SK-N-SH (cell line): ENCODE data around the gene NTM.

Source experiments
- CTCF ChIP-seq: fragments of 200-600 bp; sonication (generic); IDR thresholded peaks from 2 replicates; pipeline ENCODE4 v1.6.1; 2017; ENCODE audit warnings: antibody characterized with exemption, mild to moderate bottlenecking, moderate library complexity
- ELF1 ChIP-seq: IDR thresholded peaks from 2 replicates; pipeline ENCODE4 v1.4.0; 2012
- GABPA ChIP-seq: IDR thresholded peaks from 2 replicates; pipeline ENCODE4 v1.4.0; 2012; ENCODE audit warnings: low read depth, mild to moderate bottlenecking
- POLR2AphosphoS5 ChIP-seq: IDR thresholded peaks from 2 replicates; pipeline ENCODE4 v1.6.1; 2012; ENCODE audit warnings: low read depth, low read length
- TAF1 ChIP-seq: IDR thresholded peaks from 2 replicates; pipeline ENCODE4 v1.6.1; 2012; ENCODE audit warnings: low read depth, mild to moderate bottlenecking, low read length, moderate library complexity, borderline replicate concordance

- no peak for TF ChIP-seq ELF1
- TF ChIP-seq CTCF, result no peak
- no peak for TF ChIP-seq GABPA
- no peak for TF ChIP-seq TAF1
- TF ChIP-seq POLR2AphosphoS5, result no peak
Measured at GRCh38 chr11:131928992-131929391, 558.6 kb downstream of the NTM start.
